HepG2 (cell line): ENCODE results near the gene NUP62. TPM values are rescaled to one million over a fixed set of nuclear protein-coding genes. Genes with fewer than 3 reads are reported as not detected.
A peak's percentile ranks its signal among the peaks of the same experiment; 100 is the strongest.

ENCODE experiments used
- ARID5B ChIP-seq: IDR thresholded peaks from 2 replicates; pipeline ENCODE4 v1.4.0; 2020; ENCODE audit warnings: mild to moderate bottlenecking, missing genetic modification reagents
- BATF2 ChIP-seq: sonication (generic); formaldehyde crosslinking; IDR thresholded peaks from 2 replicates; pipeline ENCODE4 v1.8.0; 2022; ENCODE audit warnings: mild to moderate bottlenecking, missing genetic modification reagents, moderate library complexity
- BHLHE40 ChIP-seq: IDR thresholded peaks from 2 replicates; pipeline ENCODE4 v1.6.1; 2011; ENCODE audit warnings: low read length, improper control_type of control experiment
- BRCA1 ChIP-seq: sonication (generic); formaldehyde crosslinking; IDR thresholded peaks from 2 replicates; pipeline ENCODE4 v1.4.0; 2020; ENCODE audit warnings: missing genetic modification reagents
- BRD4 ChIP-seq: sonication (generic); formaldehyde crosslinking; IDR thresholded peaks from 2 replicates; pipeline ENCODE4 v1.4.0; 2020; ENCODE audit warnings: missing genetic modification reagents
- GMEB1 ChIP-seq: sonication (generic); formaldehyde crosslinking; IDR thresholded peaks from 2 replicates; pipeline ENCODE4 v1.5.1; 2020; ENCODE audit warnings: missing genetic modification reagents, mild to moderate bottlenecking, borderline replicate concordance
- GTF3A ChIP-seq: sonication (generic); formaldehyde crosslinking; conservative IDR thresholded peaks from 2 replicates; pipeline ENCODE4 v1.4.0; 2020; ENCODE audit warnings: mild to moderate bottlenecking, missing genetic modification reagents
- IKZF4 ChIP-seq: sonication (generic); formaldehyde crosslinking; IDR thresholded peaks from 2 replicates; pipeline ENCODE4 v1.5.1; 2020; ENCODE audit warnings: borderline replicate concordance, mild to moderate bottlenecking, low read depth, missing genetic modification reagents; ENCODE audit errors: not compliant biosample characterization
- KAT2B ChIP-seq: fragments of 150-350 bp; IDR thresholded peaks from 2 replicates; pipeline ENCODE4 v1.6.1; 2014; ENCODE audit warnings: low read depth, low read length, borderline replicate concordance
- MLX ChIP-seq: IDR thresholded peaks from 2 replicates; pipeline ENCODE4 v1.6.1; 2016
- MXD4 ChIP-seq: IDR thresholded peaks from 2 replicates; pipeline ENCODE4 v1.6.1; 2016; ENCODE audit warnings: mild to moderate bottlenecking, missing biosample characterization, missing genetic modification reagents
- SIN3B ChIP-seq: fragments of 150-350 bp; IDR thresholded peaks from 2 replicates; pipeline ENCODE4 v1.6.1; 2014; ENCODE audit warnings: low read length
- ZBED4 ChIP-seq: sonication (generic); formaldehyde crosslinking; IDR thresholded peaks from 2 replicates; pipeline ENCODE4 v1.4.0; 2020; ENCODE audit warnings: missing genetic modification reagents, borderline replicate concordance
- ZBTB33 ChIP-seq: sonication (generic); formaldehyde crosslinking; IDR thresholded peaks from 2 replicates; pipeline ENCODE4 v1.4.0; 2020; ENCODE audit warnings: missing genetic modification reagents
- ZNF230 ChIP-seq: sonication (generic); formaldehyde crosslinking; IDR thresholded peaks from 2 replicates; pipeline ENCODE4 v1.4.0; 2020; ENCODE audit warnings: mild to moderate bottlenecking, missing genetic modification reagents
- ZNF614 ChIP-seq: IDR thresholded peaks from 2 replicates; pipeline ENCODE4 v1.6.1; 2018; ENCODE audit warnings: missing biosample characterization, missing genetic modification reagents, inconsistent platforms, borderline replicate concordance
- polyA plus RNA-seq, 8 experiments: library from polyadenylated mRNA; depleted of rRNA in 3 of 8; stranded (reverse) in 7 of 8; unstranded in 1 of 8; fragments of >200 nt; fragmentation: Illumina TruSeq in 4 of 8; extraction: Trizol in 4 of 8; gene quantifications; 2 replicates each; pipeline versions ENCODE4 v1.2.1 to v1.2.3, GENCODE V29; 2011 to 2016; ENCODE audit warnings: low read depth in 4 of 8, missing spikeins in 1 of 8, mixed read lengths in 1 of 8; ENCODE audit not compliant: insufficient read depth in 1 of 8
- total RNA-seq, 5 experiments: library from RNA; depleted of rRNA; stranded (reverse); fragments of >200 nt; fragmentation: Illumina TruSeq; extraction: Trizol; gene quantifications; 2 replicates each; pipeline ENCODE4 v1.2.3, GENCODE V29; 2016; ENCODE audit warnings: low read depth in 1 of 5

NUP62 gene
- total and polyA plus RNA-seq, 2 of the 13 experiments (the other 11 are each of a cell fraction or from before 2014, with no cell fraction given) = 16.5 to 41.5 TPM

- peak; percentile 74 for TF ChIP-seq BRD4
- peak; percentile 32; the same call in 1 of the 2 replicates for TF ChIP-seq MLX
- peak; percentile 88 for TF ChIP-seq GMEB1 (CRISPR knock-in tag)
- TF ChIP-seq BRCA1 = no peak
- TF ChIP-seq BATF2 (CRISPR knock-in tag) = 0 out of 2 replicates have a peak, but pooled peaks have one; percentile 59
- TF ChIP-seq ZBTB33 (CRISPR knock-in tag) = 0 out of 2 replicates have a peak, but pooled peaks have one; percentile 10
- TF ChIP-seq ZNF230 (CRISPR knock-in tag) = peak; percentile 28; the same call in 1 of the 2 replicates
- no peak; the same call in 1 of the 2 replicates for TF ChIP-seq GTF3A (CRISPR knock-in tag)
- no peak; the same call in 1 of the 2 replicates for TF ChIP-seq SIN3B
- TF ChIP-seq ARID5B (CRISPR knock-in tag) = peak; percentile 22; the same call in 1 of the 2 replicates
- TF ChIP-seq BHLHE40 = peak; percentile 72
- TF ChIP-seq KAT2B = no peak
- TF ChIP-seq ZNF614 (CRISPR knock-in tag) = no peak
- no peak for TF ChIP-seq ZBED4 (CRISPR knock-in tag)
- 0 out of 2 replicates have a peak, but pooled peaks have one; percentile 70 for TF ChIP-seq MXD4 (CRISPR knock-in tag)
- no peak for TF ChIP-seq IKZF4 (CRISPR knock-in tag)
Measured at GRCh38 chr19:49876422-49877019, 52.8 kb downstream of the NUP62 start (continued).
